ENCODE results near the gene BEND6.

DNA sequence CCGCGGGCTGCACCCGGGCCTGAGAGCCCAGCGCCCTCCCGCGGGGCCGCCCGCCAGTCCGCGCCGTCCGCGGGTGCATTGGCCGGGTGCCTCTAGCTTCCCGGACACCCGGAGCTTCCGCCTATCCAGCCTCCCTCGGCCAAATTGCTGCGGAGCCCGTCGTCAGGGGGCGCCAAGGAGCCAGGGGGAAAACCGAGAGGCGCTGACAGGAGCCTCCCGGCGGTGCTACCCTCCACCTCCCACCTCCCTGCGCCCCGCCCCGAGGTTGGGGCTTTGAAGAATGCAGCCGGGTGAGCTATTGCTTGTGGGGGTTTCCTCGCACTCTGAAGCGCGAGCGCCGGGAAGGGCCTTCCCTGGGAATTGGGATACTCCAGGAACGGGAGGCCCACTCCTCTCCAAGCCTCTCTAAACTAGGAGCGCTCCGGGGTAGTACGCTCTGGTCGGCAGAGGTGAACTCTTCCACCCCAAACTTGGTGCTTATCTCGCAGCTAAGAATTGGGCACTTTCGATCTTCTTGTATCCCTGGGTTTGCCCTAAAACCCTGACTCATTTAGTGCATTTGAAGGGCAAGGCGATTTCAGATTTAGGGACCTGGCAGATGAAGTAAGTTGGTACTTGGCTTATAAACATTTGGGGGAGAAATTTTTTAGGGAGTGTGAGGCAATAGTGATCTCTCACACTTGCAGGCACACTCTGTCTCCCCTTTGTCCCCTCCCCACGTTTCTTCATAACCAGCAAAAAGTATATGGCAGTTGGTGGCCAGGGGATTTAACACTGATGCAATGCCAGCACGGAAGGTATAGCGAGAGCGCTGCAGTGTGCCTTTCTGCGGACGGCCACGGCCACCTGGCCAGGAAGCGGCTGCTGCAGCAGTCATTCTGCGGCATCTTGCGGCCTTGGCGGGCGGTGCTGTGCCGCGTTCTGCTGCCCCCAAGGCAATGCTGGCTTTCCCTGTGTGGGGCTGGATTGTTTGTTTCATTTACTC lies 556 bp downstream of the BEND6 start:
- no peak for TF ChIP-seq EZH2 (IDR thresholded peaks at IDR 0.05; ENCODE audit: low read length)
- peak; percentile 72 to 92 (median 81) for TF ChIP-seq CTCF (optimal IDR thresholded peaks at IDR 0.05 in 1 of 3, IDR thresholded peaks at IDR 0.05 in 1 of 3, conservative IDR thresholded peaks at IDR 0.05 in 1 of 3; ENCODE audit: extremely low read depth in 1 of 3, insufficient read depth in 2 of 3, low read length in 3 of 3)

Data from keratinocyte (primary cell).